DMS 273 treated with DMSO at 0.1 percent for 48 hours (cell line): Measurements from ENCODE around the gene CPLANE2.
"Not testable (repeated sequence)": the region's sequence is repeated elsewhere in the genome, so short reads cannot be mapped to it uniquely, and the experiment has no call there.

Source experiments
- DNase-seq: peaks from one replicate; lab custom pipeline; 2025; lab: John Stamatoyannopoulos, UW

Gene CPLANE2

DNA sequence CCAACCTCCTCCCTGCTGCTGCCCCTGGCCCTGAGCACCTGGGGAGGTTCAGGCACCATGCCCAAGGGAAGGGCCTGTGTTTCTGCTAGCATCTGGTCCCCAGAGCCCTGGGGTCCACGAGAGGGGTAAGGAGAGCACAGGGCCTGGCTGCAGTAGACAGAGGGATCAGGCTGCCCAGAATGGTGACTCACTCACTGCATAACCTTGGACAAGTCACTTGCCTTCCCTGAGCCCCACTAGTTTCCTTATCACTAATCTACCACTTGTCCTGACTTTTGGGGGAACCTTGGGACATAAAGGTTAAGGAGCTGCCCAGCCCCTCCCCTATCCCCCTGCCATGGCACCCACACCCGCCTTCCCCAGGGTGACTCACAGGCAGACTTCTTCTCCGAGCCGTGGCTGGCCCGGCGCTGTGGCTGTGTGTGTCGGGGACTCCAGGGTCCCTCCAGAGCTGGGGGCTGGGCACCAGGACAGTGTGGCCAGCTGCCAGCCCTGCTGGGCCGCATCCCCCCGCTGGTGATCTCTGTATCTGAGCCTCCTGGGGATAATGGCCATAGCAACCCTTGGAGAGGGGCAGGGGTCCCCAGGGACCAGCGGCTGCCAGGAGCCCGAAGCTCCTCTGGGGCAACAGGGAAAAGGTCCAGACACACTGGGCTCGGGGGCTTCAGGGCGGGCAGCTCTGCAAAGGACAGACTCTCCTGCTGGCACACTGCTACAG lies 28.6 kb downstream of the CPLANE2 start:
- no peak for DNase-seq

DNA sequence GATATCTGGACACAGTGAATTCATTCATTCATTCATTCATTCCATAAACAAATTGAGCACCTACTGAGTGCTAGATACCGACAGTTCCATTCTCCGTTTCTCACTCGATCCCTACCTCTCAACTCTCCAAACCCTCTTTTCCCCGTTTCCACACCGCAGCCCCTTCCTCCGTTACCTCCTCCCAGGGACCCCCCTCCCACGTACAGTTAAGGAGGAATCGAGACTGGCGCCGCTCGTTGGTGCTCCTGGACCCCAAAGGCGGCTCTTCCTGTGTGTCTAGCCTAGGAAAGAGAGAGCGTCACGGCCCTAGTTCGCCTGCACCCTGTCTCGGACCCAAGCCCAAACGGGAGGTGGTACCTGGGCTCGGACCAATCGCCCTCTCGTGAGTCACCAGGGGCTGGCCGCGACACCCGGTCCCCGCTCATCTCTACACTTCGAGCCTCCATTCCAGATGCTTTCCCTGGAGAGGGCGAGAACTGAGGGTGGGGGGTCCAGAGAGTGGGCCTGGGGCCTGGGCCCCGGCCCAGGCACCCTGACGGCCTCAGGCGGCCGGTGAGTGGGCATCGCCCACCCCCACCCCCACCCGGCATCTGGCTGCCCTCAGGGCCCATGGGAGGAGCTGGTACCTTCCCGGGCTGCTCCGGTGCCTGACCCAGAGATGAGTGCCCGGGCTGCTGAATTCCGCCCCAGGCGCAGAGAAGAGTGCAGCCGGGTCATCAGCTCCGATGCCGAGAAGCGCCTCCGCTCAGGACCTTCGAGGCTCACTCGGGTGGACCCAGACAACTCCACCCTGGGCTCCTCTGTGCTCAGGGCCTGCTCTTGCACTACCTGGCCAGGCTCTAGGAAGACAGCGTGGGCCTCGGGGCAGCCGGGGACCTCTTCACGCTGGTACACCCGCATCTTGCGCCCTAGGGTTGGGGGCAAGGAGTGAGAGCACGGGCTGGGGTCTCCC lies 29.4 kb downstream of the CPLANE2 start:
- no peak for DNase-seq

DNA sequence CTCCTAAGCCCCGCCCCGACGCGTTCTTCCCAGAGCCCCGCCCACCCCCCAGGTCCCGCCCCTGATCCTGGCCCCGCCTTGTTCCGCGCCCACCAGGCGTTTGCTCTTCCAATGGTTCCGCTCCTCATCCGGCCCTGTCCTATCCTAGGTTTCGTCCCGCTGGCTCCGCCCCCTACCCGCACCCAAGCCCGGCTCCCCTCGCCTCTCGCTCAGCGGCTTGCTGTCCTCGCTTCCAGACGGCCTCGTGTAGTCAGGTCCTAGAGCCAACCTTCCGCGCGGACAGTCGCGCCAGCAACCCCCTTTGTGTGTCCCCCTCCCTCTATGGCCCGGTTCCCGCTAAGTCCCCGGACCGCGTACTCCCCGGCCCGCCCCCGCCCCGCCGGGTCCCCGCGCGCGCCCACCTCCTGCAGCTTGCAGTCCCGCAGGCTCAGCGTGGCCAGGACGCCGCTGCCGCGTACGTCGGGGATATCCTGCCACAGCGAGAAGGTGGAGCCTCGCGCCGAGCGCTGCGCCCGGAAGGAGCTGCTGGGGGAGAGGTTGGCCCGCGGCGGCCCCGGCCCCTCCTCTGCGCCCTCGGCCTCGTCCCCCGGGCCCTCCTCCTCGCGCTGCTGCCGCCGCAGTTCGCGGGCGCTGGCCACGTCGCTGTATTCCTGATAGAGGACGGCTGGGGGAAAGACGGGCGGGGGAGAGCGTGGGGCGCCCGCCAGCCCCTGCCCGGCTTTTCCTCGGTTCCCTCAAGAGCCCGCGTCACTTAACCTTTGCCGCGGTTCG lies 30.3 kb downstream of the CPLANE2 start:
- DNase-seq: peak; percentile 91

DNA sequence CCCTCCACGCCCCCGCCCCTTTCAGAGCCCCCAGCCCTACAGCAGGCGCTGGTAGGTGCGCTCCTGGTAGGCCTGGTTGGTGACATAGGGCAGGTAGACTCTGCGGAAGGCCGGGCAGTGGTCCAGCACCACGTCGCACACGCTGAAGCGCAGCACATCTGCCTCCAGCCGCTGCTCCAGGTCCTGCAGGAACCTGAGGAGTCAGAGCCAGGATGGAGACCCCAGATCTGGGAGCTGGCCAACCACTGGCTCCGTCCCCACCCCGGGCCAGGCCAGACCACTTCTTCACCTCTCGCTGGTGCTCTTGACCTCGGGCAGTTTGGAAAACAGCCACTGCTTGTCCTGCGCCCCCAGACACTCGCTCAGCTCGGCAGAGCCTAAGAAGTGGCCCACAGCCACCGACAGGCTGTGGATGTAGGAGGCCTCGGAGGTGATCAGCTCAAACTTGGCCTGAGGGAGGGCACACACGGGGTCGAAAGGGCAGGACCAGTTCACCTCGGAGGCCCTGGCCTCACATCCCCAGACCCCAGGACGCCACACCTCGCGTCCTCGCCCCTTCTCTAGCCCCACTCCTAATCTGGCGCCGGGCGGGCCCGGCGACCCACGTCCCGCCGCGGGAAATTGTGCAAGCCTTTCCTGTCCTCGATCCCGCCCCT lies 31.0 kb downstream of the CPLANE2 start:
- DNase-seq: no peak

DNA sequence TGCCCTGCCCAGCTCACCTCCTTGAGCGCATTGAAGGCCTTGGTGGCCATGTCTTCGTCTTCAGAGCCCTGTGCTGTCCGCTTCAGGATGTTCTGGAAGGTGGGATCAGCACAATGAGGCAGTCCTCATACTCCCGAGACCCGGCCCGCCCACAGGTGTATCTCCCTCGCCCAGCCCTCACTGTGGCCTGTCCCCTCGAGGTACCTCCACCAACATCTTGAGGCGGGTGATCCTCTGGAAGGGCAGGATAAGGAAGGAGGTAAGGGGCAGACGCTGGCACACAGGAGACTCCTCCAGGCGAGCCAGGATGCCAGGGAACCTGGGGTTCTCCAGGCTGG lies 31.7 kb downstream of the CPLANE2 start:
- DNase-seq: no peak

DNA sequence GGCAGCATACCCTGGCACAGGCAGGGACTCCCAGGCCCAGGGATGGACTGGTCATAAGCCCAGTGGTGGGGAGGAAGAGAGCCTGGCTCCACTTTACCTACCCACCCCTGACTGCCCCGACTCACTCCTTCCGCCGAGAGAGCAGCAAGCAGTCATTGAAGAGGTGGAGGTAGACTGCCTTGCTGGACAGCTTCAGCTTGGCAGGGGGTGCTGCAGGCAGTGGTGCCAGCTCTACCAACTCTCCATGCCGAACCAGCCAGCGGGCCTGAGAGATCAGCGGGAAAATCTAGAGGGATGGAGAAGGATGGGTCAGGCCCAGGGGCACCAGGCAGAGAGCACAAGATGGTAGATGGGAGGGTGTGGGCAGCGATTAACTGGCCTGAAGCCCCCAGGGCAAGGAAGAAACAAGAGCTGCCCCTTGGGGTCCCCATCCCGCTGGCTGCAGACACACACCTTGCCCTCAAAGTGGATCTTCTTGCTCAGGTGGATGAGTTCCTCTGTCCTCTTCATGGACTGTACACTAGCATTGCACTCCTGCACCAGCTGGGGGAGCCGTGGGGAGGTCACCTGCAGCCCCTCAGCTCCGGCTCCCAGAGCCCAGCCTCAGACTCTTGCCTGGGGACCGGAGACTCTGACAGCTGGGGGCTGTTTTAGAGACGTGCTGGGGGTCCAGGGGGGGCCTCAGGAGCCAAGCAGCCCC lies 32.2 kb downstream of the CPLANE2 start:
- DNase-seq: no peak

DNA sequence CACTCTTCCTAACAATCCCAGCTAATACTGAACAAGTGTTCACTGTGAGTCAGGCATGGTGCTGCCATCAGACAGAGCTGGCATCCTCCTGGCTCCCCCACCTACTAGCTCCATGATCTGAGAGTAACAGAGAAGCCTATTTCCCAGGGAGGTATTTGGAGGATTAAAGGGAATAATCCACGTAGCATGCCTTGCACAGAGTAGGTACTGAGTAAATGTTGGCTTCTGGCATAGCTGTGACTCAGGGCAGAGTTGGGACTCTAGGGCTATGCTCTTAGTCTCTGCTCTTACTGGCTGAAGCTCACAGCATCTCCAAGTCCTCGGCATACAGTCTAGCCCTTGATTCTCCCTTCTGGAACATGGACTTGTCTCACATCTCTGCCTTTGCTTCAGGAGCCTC lies 32.8 kb downstream of the CPLANE2 start:
- no peak for DNase-seq

DNA sequence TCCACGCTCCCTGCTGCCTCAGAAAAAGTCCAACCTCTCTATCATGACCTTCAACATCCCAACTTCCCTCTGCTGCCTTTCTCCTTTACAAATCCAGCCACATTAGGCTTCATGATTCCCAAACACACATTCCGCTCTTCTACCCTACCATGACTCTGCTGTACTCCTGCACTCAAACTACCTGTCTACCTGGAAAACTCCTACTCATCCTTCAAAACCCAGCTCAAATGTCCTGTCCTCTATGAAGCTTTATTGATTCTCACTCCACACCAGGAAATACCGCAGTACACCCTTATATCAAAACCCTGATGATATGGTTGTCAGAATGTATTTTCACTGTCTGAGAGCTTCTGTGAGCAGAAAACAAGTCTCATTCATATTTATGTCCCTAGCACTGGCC lies 33.4 kb downstream of the CPLANE2 start:
- no peak for DNase-seq

DNA sequence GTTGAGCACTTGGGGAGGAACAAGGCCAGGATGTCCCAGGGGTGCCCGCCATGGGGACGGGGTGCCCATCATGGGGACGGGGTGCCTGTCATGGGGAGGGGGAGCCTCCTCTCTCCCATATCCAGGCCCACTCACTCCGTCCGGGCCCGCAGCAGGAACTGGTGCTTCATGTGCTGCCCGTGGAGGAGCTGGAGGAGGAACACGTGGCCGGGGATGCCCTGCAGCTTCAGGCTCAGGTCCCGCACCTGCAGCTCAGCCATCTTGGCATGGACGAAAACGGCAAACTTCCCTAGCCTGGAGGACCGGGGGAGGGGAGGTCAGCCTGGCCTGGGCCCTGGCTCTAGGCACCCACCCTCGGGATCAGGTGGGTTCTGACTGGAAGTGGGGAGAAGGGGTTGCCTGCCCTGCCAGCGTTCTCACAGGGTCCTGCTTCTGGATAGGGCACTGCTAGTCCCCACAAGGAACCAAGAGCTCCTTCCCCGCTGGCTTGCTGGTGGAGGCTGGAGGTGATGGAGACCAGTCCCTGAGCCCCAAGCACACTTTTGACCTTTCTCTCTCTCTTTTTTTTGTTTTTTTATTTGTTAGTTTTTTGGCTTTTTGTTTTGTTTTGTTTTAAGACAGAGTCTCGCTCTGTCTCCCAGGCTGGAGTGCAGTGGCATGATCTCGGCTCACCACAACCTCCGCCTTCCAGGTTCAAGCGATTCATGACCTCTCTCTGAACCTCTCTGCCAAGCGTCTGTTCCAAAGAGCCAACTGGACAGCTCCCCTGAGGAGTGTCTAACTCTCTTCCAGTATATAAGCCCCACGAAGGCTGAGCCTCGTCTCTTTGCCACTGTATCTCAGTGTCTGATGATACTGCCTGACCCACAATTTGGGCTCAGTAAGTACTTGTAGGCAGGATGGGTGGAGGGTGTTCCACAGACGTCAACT lies 34.4 kb downstream of the CPLANE2 start:
- DNase-seq: no peak

DNA sequence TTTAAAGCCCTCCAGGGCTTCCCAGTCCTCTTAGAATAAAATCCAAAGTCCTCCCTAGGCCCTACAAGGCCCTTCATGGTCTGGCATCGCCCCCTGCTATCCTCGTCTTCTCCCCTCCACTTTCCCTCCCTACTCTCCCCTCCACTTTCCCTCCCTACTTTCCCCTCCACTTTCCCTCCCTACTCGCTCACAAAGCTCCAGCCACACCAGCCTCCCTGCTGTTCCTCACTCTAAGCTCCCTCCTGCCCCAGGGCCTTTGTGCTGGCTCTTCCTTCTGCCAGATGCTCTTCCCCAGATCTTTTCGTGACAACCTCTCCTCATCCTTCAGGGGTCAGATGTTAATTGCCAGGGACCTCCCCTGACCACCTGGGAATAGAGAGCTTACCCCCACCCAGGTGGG lies 37.3 kb downstream of the CPLANE2 start:
- no peak for DNase-seq

DNA sequence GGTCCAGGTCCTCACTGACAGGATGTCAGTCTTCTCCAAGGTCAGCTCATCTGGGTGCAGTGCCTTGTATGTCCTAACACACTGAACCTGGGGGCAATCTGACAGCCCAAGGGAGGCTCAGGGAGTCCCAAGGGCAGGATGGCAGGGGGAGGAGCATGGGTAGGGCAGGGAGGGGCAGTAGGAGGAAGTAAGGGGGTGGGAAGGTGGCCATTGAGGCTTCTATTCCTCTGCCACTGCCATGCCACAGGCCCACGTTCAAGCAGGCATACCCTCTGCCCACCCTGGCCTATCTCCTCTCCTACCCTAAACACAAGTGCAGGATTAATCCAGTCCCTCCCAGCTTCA lies 37.9 kb downstream of the CPLANE2 start:
- no peak for DNase-seq

DNA sequence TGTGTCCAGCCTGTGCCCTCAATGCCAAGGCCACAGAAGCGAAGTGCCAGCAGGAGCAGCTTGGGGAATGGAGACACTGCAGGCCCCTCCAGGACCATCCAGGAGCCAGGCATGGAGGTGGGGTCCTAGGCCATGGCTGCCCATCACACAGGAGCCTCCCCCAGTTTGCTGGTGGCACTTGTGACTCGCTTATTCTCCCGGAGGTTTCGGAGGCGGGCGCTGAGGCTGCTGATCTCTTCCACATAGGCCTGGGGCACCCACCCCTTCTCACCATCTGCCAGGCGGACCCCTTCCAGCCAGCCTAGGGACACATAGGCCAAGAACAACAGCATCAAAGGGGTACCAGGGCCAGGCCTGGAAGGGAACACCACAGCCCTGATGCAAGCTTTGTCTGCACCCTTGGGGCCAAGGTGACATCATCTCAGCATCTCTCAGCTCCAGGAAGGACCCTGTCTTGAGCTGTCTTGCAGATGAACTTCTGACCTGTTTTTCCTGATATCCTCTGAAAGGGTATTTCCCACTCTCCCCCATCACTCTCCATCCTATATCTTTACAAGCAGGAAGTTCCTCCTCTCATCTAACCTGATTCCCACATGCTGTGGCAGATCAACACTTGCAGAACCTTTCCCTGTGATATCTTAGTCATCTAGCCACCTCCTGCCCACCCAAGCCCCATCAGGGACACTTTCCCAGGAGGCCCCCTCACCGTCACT lies 38.4 kb downstream of the CPLANE2 start:
- no peak for DNase-seq

DNA sequence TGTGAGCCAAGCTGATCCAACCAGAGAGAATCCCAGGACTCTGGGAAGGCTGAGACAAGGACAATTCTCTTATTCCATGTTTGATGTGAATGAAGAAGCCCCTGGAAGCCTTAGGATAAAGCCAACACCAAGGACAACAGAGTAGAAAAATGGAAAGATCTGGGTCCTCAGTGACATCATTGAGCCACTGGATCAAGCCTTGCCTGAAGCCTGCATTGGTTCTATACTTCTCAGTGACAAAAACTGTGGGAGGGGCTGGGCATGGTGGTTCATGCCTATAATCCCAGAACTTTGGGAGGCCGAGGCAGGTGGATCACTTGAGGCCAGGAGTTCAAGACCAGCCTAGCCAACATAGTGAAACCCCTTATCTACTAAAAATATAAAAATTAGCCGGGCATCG lies 40.1 kb downstream of the CPLANE2 start:
- no peak for DNase-seq

DNA sequence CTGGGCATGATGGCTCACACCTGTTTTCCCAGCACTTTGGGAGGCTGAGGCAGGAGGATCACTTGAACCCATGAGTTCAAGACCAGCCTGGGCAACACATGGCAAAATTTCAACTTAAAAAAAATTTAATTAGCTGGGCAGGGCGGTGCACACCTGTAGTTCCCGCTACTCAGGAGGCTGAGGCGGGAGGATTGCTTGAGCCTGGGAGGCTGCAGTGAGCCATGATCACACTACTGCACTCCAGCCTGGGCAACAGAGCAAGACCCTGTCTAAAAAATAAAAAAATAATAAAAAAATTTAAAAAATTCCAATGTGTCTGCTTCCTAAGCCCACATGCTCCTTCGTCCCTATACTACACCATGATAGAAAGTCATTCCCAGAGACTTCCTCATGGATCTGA lies 40.8 kb downstream of the CPLANE2 start:
- DNase-seq: not testable (repeated sequence)

DNA sequence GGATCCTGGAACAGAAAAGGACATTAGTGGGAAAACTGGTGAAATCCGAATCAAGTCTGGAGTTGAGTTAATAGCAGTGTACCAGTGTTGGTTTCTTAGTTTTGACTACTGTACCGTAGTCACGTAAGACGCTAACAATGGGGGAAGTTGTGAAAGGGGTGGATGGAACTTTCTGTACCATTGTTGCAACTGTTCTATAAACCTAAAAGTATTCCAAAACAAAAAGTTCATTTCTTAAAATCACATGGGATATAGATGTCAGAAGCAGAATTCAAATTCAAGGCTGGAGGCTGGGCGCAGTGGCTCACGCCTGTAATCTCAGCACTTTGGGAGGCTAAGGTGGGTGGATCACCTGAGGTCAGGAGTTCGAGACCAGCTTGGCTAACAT lies 41.5 kb downstream of the CPLANE2 start:
- no peak for DNase-seq

DNA sequence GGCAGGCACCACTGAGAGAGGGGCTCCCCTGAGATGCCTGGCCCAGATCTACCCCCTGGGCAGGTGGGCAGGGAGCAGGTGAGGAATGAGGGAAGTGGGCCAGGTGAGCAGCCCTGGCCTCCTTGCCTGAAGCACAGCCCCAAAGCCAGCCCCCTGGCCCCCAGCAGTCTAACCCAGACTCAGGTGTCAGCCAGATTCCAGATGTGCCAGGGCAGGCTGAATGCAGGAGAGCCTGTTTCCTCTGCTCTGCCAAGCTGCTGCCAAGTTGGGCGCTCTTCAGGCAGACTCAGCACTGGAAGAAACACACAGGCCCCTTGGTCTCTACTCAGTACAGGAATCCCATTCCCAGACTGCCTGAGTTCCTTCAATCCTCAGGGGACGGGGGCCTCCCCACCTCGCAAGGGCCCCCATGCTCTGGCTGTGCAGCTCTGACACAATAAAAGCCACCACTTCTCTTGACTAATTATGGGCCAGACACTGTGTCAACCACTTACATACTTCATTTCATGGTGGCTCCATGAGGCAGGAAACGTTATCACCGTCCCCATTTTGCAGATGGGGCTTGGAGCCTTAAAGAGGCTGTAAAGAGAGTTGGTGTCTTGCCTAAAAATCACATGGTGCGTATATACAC lies 45.0 kb downstream of the CPLANE2 start:
- DNase-seq: no peak

DNA sequence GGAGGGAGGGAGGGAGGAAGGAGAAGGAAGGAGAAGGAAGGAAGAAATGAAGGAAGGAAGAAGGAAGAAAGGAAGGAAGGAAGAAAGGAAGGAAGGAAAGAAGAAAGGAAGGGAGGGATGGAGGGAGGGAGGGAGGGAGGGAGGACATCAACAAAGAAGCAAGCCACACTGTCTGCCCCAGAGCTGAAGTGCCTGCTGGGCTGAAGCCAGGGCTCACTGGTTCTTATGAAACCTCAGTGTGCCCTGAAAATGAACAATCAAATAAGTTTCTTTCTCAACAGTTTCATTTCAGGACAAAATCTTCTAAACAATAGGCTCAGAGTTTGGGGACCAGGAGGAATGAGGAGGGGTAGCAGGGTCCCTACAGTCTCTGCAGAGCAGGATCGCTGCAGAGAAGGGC lies 45.7 kb downstream of the CPLANE2 start:
- DNase-seq: no peak

DNA sequence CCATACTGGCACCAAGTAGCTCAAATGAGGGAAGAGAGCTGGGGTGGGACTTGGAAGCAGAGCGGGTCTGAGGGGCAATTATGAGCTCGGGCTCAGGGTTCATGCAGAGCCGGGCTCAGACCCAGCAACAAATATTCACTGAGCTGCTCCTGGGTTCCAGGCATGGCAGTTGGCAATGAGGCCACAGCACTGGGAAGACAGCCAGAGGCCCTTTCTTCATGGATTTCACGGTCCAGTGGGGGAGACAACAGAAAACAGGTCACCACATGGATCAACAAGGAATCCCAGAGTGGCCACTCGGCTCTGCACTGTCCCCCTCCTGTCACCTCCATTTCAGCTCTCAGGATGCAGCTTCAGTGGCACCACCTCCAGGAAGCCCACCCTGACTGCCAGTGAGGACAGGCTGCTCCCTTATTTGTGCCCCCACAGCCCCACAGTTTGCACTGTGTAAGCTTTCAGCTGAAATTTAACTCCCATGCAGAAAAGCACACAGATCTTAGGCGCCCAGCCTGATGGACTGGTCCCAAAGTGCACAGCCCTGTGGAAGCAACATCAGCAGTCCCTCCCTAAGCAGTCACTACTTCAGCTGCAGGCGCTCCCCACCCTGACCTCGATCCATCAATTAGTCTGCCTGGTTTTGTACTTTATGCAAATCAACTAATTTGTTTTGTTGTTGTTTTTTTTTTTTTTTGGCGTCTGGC lies 46.9 kb downstream of the CPLANE2 start:
- no peak for DNase-seq

DNA sequence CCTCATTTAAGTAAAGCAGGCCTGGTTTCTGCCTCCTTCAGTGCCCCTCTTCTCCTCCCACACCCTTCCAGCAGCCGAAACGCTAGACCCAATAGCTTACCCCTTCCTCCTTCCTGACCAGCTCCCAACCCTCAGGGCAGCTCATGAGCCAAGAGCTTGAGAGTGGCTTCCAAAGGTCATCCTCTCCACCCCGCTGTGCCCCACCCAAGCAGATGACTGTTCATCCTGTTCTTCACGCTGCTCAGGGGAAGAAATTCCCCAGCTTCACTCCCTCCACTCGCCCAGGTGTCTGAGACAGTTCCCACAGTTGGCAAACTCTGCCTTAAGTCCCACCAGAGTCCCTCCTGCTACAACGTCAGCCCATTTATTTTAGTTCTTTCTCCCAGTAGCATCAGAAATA lies 48.0 kb downstream of the CPLANE2 start:
- DNase-seq: no peak
